ENCODE measurements around the gene MYL6.

- TF ChIP-seq POLR2A (IDR thresholded peaks at IDR 0.05) (no peak), CTCF (IDR thresholded peaks at IDR 0.05) (no peak)
These were observed 14.9 kb upstream of the MYL6 start for GRCh38 chr12:56143217-56143616.

All from thyroid gland (tissue), 4 donors.